Measurements from ENCODE around the gene RXFP4.

The RXFP4 gene

DNA sequence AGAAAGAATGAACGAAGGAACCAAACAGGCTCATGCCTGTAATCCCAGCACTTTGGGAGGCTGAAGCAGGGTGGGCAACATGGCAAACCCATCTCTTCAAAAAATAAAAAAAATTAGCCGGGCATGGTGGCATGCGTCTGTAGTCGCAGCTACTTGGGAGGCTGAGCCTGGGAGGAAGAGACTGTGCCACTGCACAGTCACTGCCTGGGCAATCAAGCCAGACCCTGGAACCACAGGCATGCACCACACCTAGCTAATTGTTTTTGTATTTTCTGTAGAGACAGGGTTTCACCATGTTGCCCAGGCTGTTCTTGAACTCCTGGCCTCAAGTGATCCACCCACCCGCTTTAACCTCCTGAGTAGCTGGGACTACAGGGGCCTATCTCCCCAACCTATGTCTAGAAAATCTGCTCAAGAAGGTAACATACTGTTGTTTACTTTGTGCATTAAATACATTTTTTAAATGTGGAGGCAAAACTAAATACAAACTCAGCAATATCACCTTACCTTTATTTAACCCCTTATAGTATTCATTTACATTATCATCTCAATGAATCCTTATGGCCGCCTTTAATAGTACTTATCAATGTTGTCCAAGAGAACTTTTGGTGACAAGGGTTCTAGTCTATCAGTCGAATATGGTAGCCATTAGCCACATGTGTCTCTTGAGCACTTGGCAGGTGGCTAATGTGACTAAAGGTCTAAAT lies 10.0 kb upstream of the RXFP4 start:
- DNase-seq, result no peak

DNA sequence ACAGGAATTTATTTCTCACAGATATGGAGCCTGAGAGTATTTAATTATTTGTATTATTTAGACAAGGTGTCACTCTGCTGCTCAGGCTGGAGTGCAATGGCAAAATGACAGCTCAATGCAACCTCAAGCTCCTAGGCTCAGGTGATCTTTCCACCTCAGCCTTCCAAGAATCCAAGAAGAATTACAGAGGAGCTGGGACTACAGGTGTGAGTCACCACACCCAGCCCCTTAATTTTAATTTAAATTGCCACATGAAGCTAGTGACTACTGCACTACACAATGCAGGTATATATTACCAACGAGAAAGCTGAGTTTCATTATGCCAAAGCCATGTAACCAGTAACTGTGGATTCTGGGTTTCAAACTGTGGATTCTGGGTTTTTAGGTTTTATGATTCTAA lies 9.4 kb upstream of the RXFP4 start:
- DNase-seq, result no peak

GRCh38 chr1:155932487-155932886 lies 9.0 kb upstream of the RXFP4 start:
- no peak for DNase-seq

GRCh38 chr1:155933591-155934096 lies 7.8 kb upstream of the RXFP4 start:
- DNase-seq, result no peak

DNA sequence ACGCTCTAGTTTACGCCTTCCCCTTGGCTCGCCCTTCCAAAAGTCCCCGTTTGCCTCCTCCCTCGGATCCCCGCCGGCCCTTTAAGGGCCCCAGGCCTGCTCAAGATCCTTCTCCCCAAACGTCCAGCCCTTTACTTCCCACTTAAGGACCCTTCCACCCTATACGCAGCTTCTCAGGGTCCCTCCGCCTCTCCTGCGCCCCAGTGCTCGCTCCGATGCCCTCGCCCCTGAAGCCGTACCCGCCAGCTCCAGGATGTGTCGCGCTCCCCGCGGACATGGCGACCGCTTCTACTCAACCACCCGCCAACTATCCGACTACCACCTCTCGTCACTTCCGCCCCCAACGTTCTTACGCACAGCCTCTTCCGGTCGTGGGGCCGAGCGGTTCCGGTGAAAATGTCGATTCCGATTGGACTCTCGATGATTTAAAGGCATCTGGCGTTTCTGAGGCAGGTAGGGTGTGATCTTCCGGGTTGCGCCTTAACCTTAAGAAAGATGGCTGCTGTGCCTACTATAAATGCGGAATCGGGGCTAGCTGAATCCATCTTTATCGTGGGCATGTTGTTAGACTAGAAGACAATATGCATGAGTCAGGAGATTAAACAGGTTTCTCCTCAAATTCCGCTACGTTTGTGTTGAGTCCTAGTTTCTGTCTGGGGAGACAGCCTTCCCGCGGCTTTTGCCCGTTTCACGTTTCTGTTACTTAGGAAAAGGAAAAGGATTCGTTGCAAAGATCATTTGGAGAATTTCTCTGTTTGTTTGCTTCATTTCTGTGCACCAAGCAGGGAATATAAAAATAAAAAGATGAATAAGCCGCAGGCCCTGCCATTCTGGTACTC lies 7.1 kb upstream of the RXFP4 start, which contains the start of gene KHDC4:
KHDC4 (minus strand) TSS at position 317 of the 839 bp plus-strand sequence; CDS start at position 277, 40 bp downstream.
- DNase-seq, result peak; percentile 99

- peak; percentile 81 for DNase-seq
These were observed 6.4 kb upstream of the RXFP4 start for GRCh38 chr1:155934936-155935590.

DNA sequence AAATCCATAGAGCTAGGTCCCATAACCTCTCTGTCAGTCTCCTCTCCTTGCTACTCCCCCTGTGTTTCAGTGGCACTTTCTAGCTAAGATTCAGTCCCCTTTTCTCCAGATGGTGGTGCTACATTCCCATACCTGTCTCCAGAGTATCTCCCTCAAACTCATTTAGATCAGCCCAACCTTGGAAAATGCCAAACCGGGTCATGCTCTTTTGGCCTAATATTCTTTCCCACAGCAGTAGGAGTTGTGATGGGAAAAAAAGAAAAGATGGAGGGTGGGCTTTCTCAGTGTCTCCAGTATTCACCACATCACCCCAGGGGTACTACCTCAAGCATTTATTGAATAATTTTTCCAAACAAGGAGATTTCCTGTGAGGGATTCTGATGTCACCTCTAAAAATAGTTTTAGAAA lies 3.2 kb upstream of the RXFP4 start:
- peak; percentile 65 for DNase-seq

DNA sequence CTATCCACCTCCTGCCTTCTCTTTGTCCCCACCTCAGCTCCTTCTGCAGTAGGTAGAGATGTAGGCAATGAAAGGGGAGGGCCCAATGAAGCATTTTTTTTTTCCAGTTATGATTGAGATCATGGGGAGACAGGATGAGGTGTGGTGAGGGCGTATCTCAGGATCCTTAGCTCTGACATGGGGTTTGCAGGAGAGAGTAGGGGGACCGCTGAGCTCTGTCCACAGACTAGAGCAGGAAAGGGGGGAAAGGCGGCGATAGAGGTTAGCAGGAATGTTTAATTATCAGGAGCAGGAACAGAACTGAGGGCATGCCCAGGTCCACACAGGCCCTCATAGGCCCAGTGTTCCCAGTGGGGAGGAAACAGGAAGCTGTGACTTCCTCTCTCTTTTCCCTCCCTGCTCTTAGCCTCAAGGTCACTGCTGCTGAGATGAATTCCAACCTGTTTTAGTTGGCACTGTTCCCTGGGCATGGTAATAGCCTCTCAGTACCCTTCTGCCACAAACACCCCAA lies 901 bp upstream of the RXFP4 start:
- DNase-seq, result no peak

- no peak for DNase-seq
These were observed 550 bp downstream of the RXFP4 start for GRCh38 chr1:155941845-155942531.

DNA sequence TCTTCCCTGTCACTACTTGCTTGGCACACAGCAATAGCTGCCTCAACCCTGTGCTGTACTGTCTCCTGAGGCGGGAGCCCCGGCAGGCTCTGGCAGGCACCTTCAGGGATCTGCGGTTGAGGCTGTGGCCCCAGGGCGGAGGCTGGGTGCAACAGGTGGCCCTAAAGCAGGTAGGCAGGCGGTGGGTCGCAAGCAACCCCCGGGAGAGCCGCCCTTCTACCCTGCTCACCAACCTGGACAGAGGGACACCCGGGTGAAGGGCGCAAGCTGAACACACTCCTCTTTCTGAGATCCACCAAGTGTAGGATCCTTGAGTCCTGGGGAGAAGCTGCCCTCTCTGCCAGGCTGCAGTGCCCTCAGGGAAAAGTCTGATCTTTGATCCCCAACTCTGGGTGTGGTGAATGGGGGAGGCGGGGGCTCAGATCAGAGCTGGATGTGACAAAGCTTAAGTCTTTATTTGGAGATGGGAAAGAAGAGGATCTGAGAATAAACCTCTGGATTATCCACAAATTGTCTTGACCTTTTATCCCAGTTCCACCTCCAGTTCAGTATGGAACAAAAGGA lies 1.2 kb downstream of the RXFP4 start:
- no peak for DNase-seq

DNA sequence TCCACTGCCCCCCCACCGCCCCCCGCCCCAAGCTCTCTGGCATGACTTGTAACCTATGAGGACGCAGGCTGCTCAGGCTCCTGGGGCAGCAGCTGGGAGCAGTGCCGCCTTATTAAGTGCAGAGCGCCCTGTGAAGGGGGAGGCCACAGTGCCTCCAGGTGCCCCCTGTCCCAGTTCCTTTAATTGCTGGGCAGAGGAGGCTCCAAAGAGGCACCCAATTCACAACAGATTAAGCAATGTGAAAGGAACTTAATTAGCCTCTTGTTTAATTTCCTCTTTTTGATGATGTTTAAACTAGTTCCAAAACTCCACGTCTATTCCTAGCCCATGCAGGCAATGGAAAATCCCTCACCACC lies 3.0 kb downstream of the RXFP4 start:
- DNase-seq, result no peak

DNA sequence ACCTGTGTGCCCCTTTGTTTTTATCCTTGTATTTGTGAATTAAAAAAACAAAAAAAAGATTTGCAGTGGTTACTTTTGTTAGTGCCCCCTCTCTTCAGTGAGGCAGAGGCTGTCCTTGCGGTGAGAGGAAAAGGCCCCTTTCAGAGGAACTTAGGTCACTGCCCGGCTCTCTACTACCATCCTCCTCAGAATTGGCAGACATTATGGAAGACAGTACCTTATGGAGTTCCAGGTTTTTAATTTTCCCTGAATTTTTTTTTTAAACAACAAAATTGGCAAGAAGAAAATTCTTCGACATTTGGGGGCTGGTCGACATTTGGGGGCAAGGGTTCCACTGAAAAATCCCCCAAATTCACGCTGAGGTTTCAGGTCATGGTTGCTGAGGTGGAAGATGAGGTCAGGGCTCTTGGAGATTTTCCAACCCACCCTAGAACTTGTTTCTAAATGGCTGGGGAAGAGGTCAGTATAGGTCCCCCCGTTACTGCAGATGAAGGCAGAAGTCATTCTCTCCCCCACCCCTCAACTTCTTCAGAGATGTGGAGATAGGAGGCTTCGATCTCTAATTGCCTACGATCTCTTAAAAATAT lies 5.3 kb downstream of the RXFP4 start:
- DNase-seq, result no peak

GRCh38 chr1:155947292-155947691 lies 5.9 kb downstream of the RXFP4 start:
- DNase-seq, result no peak

GRCh38 chr1:155947741-155948140 lies 6.3 kb downstream of the RXFP4 start:
- DNase-seq, result no peak

GRCh38 chr1:155950829-155951228 lies 9.4 kb downstream of the RXFP4 start:
- DNase-seq, result no peak

DNA sequence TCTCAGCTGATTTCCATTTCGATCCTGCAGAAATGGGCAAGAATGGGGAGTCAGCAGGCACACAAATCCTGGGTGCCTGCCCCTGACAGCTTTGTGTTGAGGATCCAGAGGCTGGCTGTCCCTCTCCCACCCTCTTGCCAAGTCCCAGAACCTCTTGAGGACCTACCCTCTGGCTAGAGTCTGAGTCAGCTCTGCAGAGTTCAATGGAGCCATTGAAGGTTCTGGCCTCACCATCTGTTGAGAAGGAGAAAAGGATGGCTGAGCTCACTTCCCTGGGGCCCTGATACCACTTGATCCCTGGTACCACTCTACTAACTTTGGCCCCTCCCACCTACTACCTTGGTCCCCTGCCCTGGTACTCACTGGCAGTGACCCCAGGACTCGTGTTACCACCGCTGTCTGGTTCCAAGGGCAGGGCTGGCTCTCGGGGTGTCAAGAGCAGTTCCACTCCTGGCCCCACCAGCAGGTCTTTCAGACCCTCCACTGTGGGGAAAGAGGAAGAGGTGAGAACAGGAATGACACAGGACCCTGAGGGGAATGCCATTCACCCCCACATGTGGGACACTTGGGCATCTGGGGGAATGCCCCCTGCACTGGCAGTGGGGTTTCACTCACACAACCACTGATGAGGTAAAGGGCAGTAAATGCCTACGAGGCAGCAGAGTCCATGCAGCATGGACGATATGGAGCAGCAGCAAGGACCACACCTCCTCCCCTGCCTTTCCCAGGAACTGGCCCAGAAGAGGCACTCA lies 10.5 kb downstream of the RXFP4 start:
- DNase-seq, result no peak

GRCh38 chr1:155952505-155952890 lies 11.1 kb downstream of the RXFP4 start:
- DNase-seq, result no peak

GRCh38 chr1:155954645-155955044 lies 13.2 kb downstream of the RXFP4 start:
- no peak for DNase-seq

DNA sequence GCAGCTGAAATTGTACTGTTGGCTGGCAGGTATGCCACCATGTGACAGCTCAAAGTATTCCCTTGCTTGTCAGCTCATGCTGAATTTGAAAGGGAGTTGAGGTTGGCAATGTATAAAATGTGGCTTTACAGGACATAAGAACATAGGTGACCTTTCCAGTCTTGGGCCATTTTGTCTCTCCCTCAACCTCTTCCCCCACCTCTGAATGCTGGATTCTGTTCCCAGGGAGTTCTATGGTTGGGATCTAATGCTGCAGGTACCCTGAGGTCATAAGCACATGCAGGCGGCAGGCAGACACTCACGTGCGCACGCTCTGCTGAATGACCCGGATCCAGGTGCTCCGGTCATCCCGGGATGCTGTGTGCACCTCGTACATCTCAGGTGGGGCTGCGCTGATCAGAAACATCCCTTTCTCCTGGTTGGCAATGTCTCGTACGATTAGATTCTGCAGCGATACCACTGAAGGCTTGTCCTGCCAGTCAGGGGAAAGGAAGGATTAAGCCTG lies 16.0 kb downstream of the RXFP4 start:
- DNase-seq, result no peak

- no peak for DNase-seq
These were observed 18.8 kb downstream of the RXFP4 start for GRCh38 chr1:155960081-155960745.

Measured in NCI-H2227 treated with DMSO at 0.1 percent for 48 hours (cell line).